Activated B cell treated with CpG ODN at 0.5 μM for 24 hours (primary cell): Measurements from ENCODE around the gene TAF9B. TPM values are rescaled to one million over a fixed set of nuclear protein-coding genes. Genes with fewer than 3 reads are reported as not detected.
A peak's percentile ranks its signal among the peaks of the same experiment; 100 is the strongest.
"Not testable (repeated sequence)": the region's sequence is repeated elsewhere in the genome, so short reads cannot be mapped to it uniquely, and the experiment has no call there.

Experiments
- ATAC-seq: fragments of 200-7000 bp; cut with Tn5 transposase; one replicate; pipeline ENCODE4 v1.10.0; 2021; ENCODE audit warnings: low read depth, mild to moderate bottlenecking, moderate library complexity
- CTCF ChIA-PET: fragments of 350-600 bp; sonication (Branson Sonifier 250); formaldehyde crosslinking; loops from one replicate; lab custom pipeline; 2021; ENCODE audit warnings: antibody characterized with exemption; lab: Charles Lee
- POLR2A ChIA-PET: fragments of 350-600 bp; sonication (Branson Sonifier 250); formaldehyde crosslinking; loops from one replicate; lab custom pipeline; 2021; ENCODE audit warnings: antibody characterized with exemption; lab: Charles Lee
- DNase-seq: peaks from one replicate; pipeline ENCODE4 v3.0.0; 2022
- H3K27ac Mint-ChIP-seq: one replicate; pipeline ENCODE4 v1.8.0; 2020; ENCODE audit warnings: mixed read lengths
- H3K27me3 Mint-ChIP-seq: one replicate; pipeline ENCODE4 v1.8.0; 2021; ENCODE audit warnings: mixed read lengths
- H3K36me3 Mint-ChIP-seq: one replicate; pipeline ENCODE4 v1.8.0; 2021; ENCODE audit warnings: low read depth, mixed read lengths
- H3K4me1 Mint-ChIP-seq: one replicate; pipeline ENCODE4 v1.8.0; 2021; ENCODE audit warnings: mixed read lengths
- H3K4me3 Mint-ChIP-seq: one replicate; pipeline ENCODE4 v1.8.0; 2020; ENCODE audit warnings: mild to moderate bottlenecking, mixed read lengths
- H3K9me3 Mint-ChIP-seq: one replicate; pipeline ENCODE4 v1.8.0; 2020; ENCODE audit warnings: mixed read lengths
- CTCF ChIP-seq: fragments of 200-600 bp; IDR thresholded peaks from one replicate; pipeline ENCODE4 v1.8.0; 2022; ENCODE audit warnings: antibody characterized with exemption, mild to moderate bottlenecking
- intact Hi-C: fragments of 100-400 bp; cut with micrococcal nuclease; formaldehyde crosslinking; loops from one replicate; pipeline ENCODE4 v1.15.1; 2024
- total RNA-seq: library from RNA; stranded (reverse); gene quantifications from 2 replicates; pipeline ENCODE4 v1.2.3, GENCODE V29; 2022

The TAF9B gene
- total RNA-seq, 1 donor from 2014 or later = 16.2 TPM

GRCh38 chrX:78157846-78158245 is 18.4 kb upstream of the TAF9B start:
- H3K9me3 Mint-ChIP-seq, H3K27ac Mint-ChIP-seq, H3K27me3 Mint-ChIP-seq, DNase-seq, H3K4me3 Mint-ChIP-seq, CTCF ChIA-PET, intact Hi-C loops, H3K4me1 Mint-ChIP-seq, POLR2A ChIA-PET, ATAC-seq, H3K36me3 Mint-ChIP-seq: not testable (repeated sequence)

GRCh38 chrX:78157373-78157772 is 17.9 kb upstream of the TAF9B start:
- POLR2A ChIA-PET, intact Hi-C loops: not testable (repeated sequence)

GRCh38 chrX:78147002-78147540 is 7.6 kb upstream of the TAF9B start:
- DNase-seq, intact Hi-C loops, H3K4me1 Mint-ChIP-seq, H3K36me3 Mint-ChIP-seq, POLR2A ChIA-PET, H3K4me3 Mint-ChIP-seq, ATAC-seq, H3K27me3 Mint-ChIP-seq, CTCF ChIA-PET, H3K27ac Mint-ChIP-seq: not testable (repeated sequence)
- peaks cover 16% of the 10 kb centered on the region for H3K9me3 Mint-ChIP-seq

More at GRCh38 chrX:78157373-78157772, 17.9 kb upstream of the TAF9B start:
- CTCF ChIA-PET, H3K27me3 Mint-ChIP-seq, H3K27ac Mint-ChIP-seq, H3K4me3 Mint-ChIP-seq, H3K9me3 Mint-ChIP-seq, ATAC-seq, H3K36me3 Mint-ChIP-seq, DNase-seq, H3K4me1 Mint-ChIP-seq: not testable (repeated sequence)

- H3K36me3 Mint-ChIP-seq = peaks cover 3% of the 10 kb centered on the region
- no peak for ATAC-seq
- no peak for TF ChIP-seq CTCF
- no peak for DNase-seq
- intact Hi-C loops = no loop called here
- H3K4me1 Mint-ChIP-seq = no peaks in the 10 kb centered on the region
- POLR2A ChIA-PET = no interaction called here
- CTCF ChIA-PET = no interaction called here
- no peak overlapping the region for H3K27ac Mint-ChIP-seq
- no peaks in the 10 kb centered on the region for H3K27me3 Mint-ChIP-seq
- H3K9me3 Mint-ChIP-seq = no peaks in the 10 kb centered on the region
- H3K4me3 Mint-ChIP-seq = peak overlapping the region; percentile 92
These were observed 756 bp upstream of the TAF9B start for GRCh38 chrX:78140206-78140605.

GRCh38 chrX:78133238-78133960 is 6.1 kb downstream of the TAF9B start:
- intact Hi-C loops = loop anchor here (10.0 kb wide), 3 partner anchors 191 to 1281 kb away; partner anchors contain the start of gene CYSLTR1
- Mint-ChIP-seq H3K27me3 (no peaks in the 10 kb centered on the region), H3K4me3 (no peak overlapping the region), H3K4me1 (no peaks in the 10 kb centered on the region), H3K27ac (no peak overlapping the region), H3K36me3 (peaks cover 28% of the 10 kb centered on the region), H3K9me3 (no peaks in the 10 kb centered on the region)
- ChIA-PET POLR2A (no interaction called here), CTCF (no interaction called here)
- no peak for TF ChIP-seq CTCF
- no peak for ATAC-seq
- no peak for DNase-seq

- DNase-seq (no peak), ATAC-seq (no peak)
- Mint-ChIP-seq H3K27ac (no peak overlapping the region), H3K27me3 (no peaks in the 10 kb centered on the region), H3K9me3 (no peaks in the 10 kb centered on the region), H3K4me3 (no peak overlapping the region), H3K36me3 (peaks cover 42% of the 10 kb centered on the region), H3K4me1 (no peaks in the 10 kb centered on the region)
- intact Hi-C loops = loop anchor here (10.0 kb wide), 3 partner anchors 194 to 1284 kb away; partner anchors contain the start of gene CYSLTR1
- ChIA-PET CTCF (no interaction called here), POLR2A (interaction anchor here (1.2 kb wide), 1 partner anchor 8 kb away, joined by 4 read pairs; the partner anchor contains the start of gene TAF9B)
- no peak for TF ChIP-seq CTCF
These were observed 8.3 kb downstream of the TAF9B start for GRCh38 chrX:78131117-78131516.
